Measurements from ENCODE around the gene MEGF6.

The MEGF6 gene

GRCh38 chr1:3490046-3490745, 121.1 kb downstream of the MEGF6 start:
- Histone ChIP-seq H3K27ac (no peak overlapping the region), H3K4me3 (no peak overlapping the region), H3K4me1 (peaks cover 0 to 10% (median 2%) of the 10 kb centered on the region in 4 donors), H3K9me3 (peaks cover 0 to 13% (median 0%) of the 10 kb centered on the region in 3 donors), H3K27me3 (no peaks in the 10 kb centered on the region), H3K36me3 (peaks cover 9 to 51% (median 33%) of the 10 kb centered on the region in 3 donors)
- no peak for DNase-seq
- TF ChIP-seq CTCF (IDR thresholded peaks at IDR 0.05), result no peak
- intact Hi-C loops (cut with DNase I; ENCODE audit: low total_unique reads), result loop anchor here (2.0 to 5.0 kb wide), 2 partner anchors 62 to 131 kb away; no protein-coding TSS in a partner anchor

GRCh38 chr1:3488432-3488831, 122.9 kb downstream of the MEGF6 start:
- H3K36me3 ChIP-seq, result peaks cover 9 to 33% (median 18%) of the 10 kb centered on the region in 3 donors
- no peak for TF ChIP-seq CTCF (IDR thresholded peaks at IDR 0.05)
- no peak overlapping the region for H3K27ac ChIP-seq
- no peaks in the 10 kb centered on the region for H3K27me3 ChIP-seq
- intact Hi-C loops (cut with DNase I; ENCODE audit: low total_unique reads), result no loop called here
- peaks cover 0 to 10% (median 2%) of the 10 kb centered on the region in 4 donors for H3K4me1 ChIP-seq
- no peak overlapping the region for H3K4me3 ChIP-seq
- H3K9me3 ChIP-seq, result peaks cover 0 to 19% (median 0%) of the 10 kb centered on the region in 3 donors
- DNase-seq, result no peak

- no peak for DNase-seq
- no peak overlapping the region for H3K27ac ChIP-seq
- H3K9me3 ChIP-seq, result peaks cover 0 to 19% (median 0%) of the 10 kb centered on the region in 3 donors
- no peak for TF ChIP-seq CTCF (IDR thresholded peaks at IDR 0.05)
- intact Hi-C loops (cut with DNase I; ENCODE audit: low total_unique reads), result loop anchor here (2.0 kb wide), 1 partner anchor 32 kb away; no protein-coding TSS in a partner anchor
- no peaks in the 10 kb centered on the region for H3K4me1 ChIP-seq
- H3K36me3 ChIP-seq, result peaks cover 5 to 19% (median 12%) of the 10 kb centered on the region in 3 donors
- no peak overlapping the region for H3K4me3 ChIP-seq
- H3K27me3 ChIP-seq, result peaks cover 0 to 10% of the 10 kb centered on the region in 2 donors
Observed at GRCh38 chr1:3485016-3485415, 126.3 kb downstream of the MEGF6 start.

GRCh38 chr1:3483801-3484444, 127.4 kb downstream of the MEGF6 start:
- H3K9me3 ChIP-seq, result peaks cover 0 to 16% (median 0%) of the 10 kb centered on the region in 3 donors
- peaks cover 0 to 14% of the 10 kb centered on the region in 2 donors for H3K27me3 ChIP-seq
- H3K4me1 ChIP-seq, result no peaks in the 10 kb centered on the region
- H3K27ac ChIP-seq, result no peak overlapping the region
- intact Hi-C loops (cut with DNase I; ENCODE audit: low total_unique reads), result loop anchor here (2.0 kb wide), 1 partner anchor 31 kb away; no protein-coding TSS in a partner anchor
- TF ChIP-seq CTCF (IDR thresholded peaks at IDR 0.05), result peak; percentile 44 to 54
- no peak for DNase-seq
- no peak overlapping the region for H3K4me3 ChIP-seq
- peaks cover 0 to 8% (median under 1%) of the 10 kb centered on the region in 3 donors for H3K36me3 ChIP-seq

GRCh38 chr1:3483380-3483779, 127.9 kb downstream of the MEGF6 start:
- Histone ChIP-seq H3K36me3 (peaks cover 0 to 2% (median 0%) of the 10 kb centered on the region in 3 donors), H3K27ac (no peak overlapping the region), H3K27me3 (peaks cover 0 to 16% of the 10 kb centered on the region in 2 donors), H3K4me3 (no peak overlapping the region), H3K4me1 (no peaks in the 10 kb centered on the region), H3K9me3 (peaks cover 0 to 12% (median 0%) of the 10 kb centered on the region in 3 donors)
- intact Hi-C loops (cut with DNase I; ENCODE audit: low total_unique reads), result no loop called here
- no peak for TF ChIP-seq CTCF (IDR thresholded peaks at IDR 0.05)
- no peak for DNase-seq
